Activated naive CD4-positive, alpha-beta T cell treated with anti-CD3 and anti-CD28 coated beads, Interleukin-2, amount 10 ng/mL, durations not matched to agents 7 days and 5 days (primary cell): ENCODE measurements around the gene MINK1.
A peak's percentile ranks its signal among the peaks of the same experiment; 100 is the strongest.

Source experiments
- CTCF ChIA-PET: fragments of 350-600 bp; sonication (Branson Sonifier 250); formaldehyde crosslinking; loops from one replicate; lab custom pipeline; 2021; ENCODE audit warnings: antibody characterized with exemption; lab: Charles Lee
- DNase-seq: peaks from one replicate; pipeline ENCODE4 v3.0.0-alpha.2; 2020
- H3K27ac Mint-ChIP-seq: one replicate; pipeline ENCODE4 v1.8.0; 2021; ENCODE audit warnings: mild to moderate bottlenecking, moderate library complexity, mixed read lengths
- H3K27me3 Mint-ChIP-seq: one replicate; pipeline ENCODE4 v1.8.0; 2021; ENCODE audit warnings: mild to moderate bottlenecking, mixed read lengths
- H3K36me3 Mint-ChIP-seq: one replicate; pipeline ENCODE4 v1.8.0; 2021; ENCODE audit warnings: mixed read lengths
- H3K4me1 Mint-ChIP-seq: one replicate; pipeline ENCODE4 v1.8.0; 2021; ENCODE audit warnings: mixed read lengths
- H3K4me3 Mint-ChIP-seq: one replicate; pipeline ENCODE4 v1.8.0; 2021; ENCODE audit warnings: mild to moderate bottlenecking, moderate library complexity, mixed read lengths
- H3K9me3 Mint-ChIP-seq: one replicate; pipeline ENCODE4 v1.8.0; 2021; ENCODE audit warnings: mixed read lengths

The MINK1 gene

GRCh38 chr17:4937553-4937952 is 104.4 kb downstream of the MINK1 start:
- DNase-seq: no peak
- Mint-ChIP-seq H3K4me1 (peaks cover 51% of the 10 kb centered on the region), H3K9me3 (no peaks in the 10 kb centered on the region), H3K27me3 (peaks cover 12% of the 10 kb centered on the region), H3K36me3 (peaks cover 57% of the 10 kb centered on the region), H3K4me3 (no peak overlapping the region), H3K27ac (no peak overlapping the region)
- CTCF ChIA-PET: no interaction called here

GRCh38 chr17:4938069-4938491 is 104.9 kb downstream of the MINK1 start:
- H3K36me3 Mint-ChIP-seq: peaks cover 63% of the 10 kb centered on the region
- peaks cover 57% of the 10 kb centered on the region for H3K4me1 Mint-ChIP-seq
- CTCF ChIA-PET: interaction anchor here (2.6 kb wide), 2 partner anchors 29 kb away, joined by 9 to 15 read pairs; partner anchors contain the start of gene SPAG7
- H3K27me3 Mint-ChIP-seq: peaks cover 12% of the 10 kb centered on the region
- DNase-seq: no peak
- no peaks in the 10 kb centered on the region for H3K9me3 Mint-ChIP-seq
- H3K4me3 Mint-ChIP-seq: peak overlapping the region; percentile 92
- peak overlapping the region; percentile 79 for H3K27ac Mint-ChIP-seq

- CTCF ChIA-PET: interaction anchor here (1.0 to 2.6 kb wide), 3 partner anchors 29 to 48 kb away, joined by 3 to 15 read pairs (median 9); partner anchors contain the start of genes CAMTA2 and SPAG7
- peak overlapping the region; percentile 92 for H3K4me3 Mint-ChIP-seq
- H3K36me3 Mint-ChIP-seq: peaks cover 64% of the 10 kb centered on the region
- peaks cover 58% of the 10 kb centered on the region for H3K4me1 Mint-ChIP-seq
- H3K27me3 Mint-ChIP-seq: peaks cover 10% of the 10 kb centered on the region
- H3K27ac Mint-ChIP-seq: peak overlapping the region; percentile 98
- DNase-seq: no peak
- H3K9me3 Mint-ChIP-seq: no peaks in the 10 kb centered on the region
These were observed 105.8 kb downstream of the MINK1 start for GRCh38 chr17:4938688-4939545.

GRCh38 chr17:4939546-4939795 is 106.3 kb downstream of the MINK1 start:
- DNase-seq: no peak
- CTCF ChIA-PET: interaction anchor here (1.0 to 2.6 kb wide), 4 partner anchors 26 to 48 kb away, joined by 3 to 15 read pairs (median 6); partner anchors contain the start of genes CAMTA2 and SPAG7
- H3K4me1 Mint-ChIP-seq: peaks cover 58% of the 10 kb centered on the region
- peak overlapping the region; percentile 92 for H3K4me3 Mint-ChIP-seq
- H3K36me3 Mint-ChIP-seq: peaks cover 68% of the 10 kb centered on the region
- peaks cover 5% of the 10 kb centered on the region for H3K27me3 Mint-ChIP-seq
- no peaks in the 10 kb centered on the region for H3K9me3 Mint-ChIP-seq
- H3K27ac Mint-ChIP-seq: peak overlapping the region; percentile 98

- Mint-ChIP-seq H3K4me3 (peak within 1 kb of the TSS; percentile 92), H3K36me3 (peaks cover 73% of the 10 kb centered on the region), H3K9me3 (no peaks in the 10 kb centered on the region), H3K27me3 (peaks cover 4% of the 10 kb centered on the region), H3K4me1 (peaks cover 60% of the 10 kb centered on the region), H3K27ac (peak within 1 kb of the TSS; percentile 98)
- CTCF ChIA-PET: interaction anchor here (1.0 to 2.6 kb wide), 4 partner anchors 26 to 47 kb away, joined by 3 to 15 read pairs (median 6); partner anchors contain the start of genes CAMTA2 and SPAG7
- DNase-seq: peak; percentile 98
These were observed 106.8 kb downstream of the MINK1 start, which contains the start of the genes RNF167 and SLC25A11 for GRCh38 chr17:4939796-4940554. Gene RNF167, plus strand, starts transcription at chr17:4940268. Its CDS starts 642 bp downstream, at chr17:4940910. Gene SLC25A11, minus strand, starts transcription at chr17:4940046. Its CDS starts 136 bp downstream, at chr17:4939910.

- peak overlapping the region; percentile 98 for H3K27ac Mint-ChIP-seq
- peak overlapping the region; percentile 92 for H3K4me3 Mint-ChIP-seq
- H3K36me3 Mint-ChIP-seq: peaks cover 80% of the 10 kb centered on the region
- DNase-seq: peak; percentile 71
- peaks cover 68% of the 10 kb centered on the region for H3K4me1 Mint-ChIP-seq
- CTCF ChIA-PET: interaction anchor here (0.6 to 2.6 kb wide), 4 partner anchors 25 to 40 kb away, joined by 3 to 15 read pairs (median 6); partner anchors contain the start of gene SPAG7
- peaks cover 4% of the 10 kb centered on the region for H3K27me3 Mint-ChIP-seq
- H3K9me3 Mint-ChIP-seq: no peaks in the 10 kb centered on the region
These were observed 107.6 kb downstream of the MINK1 start for GRCh38 chr17:4940555-4941318.

- Mint-ChIP-seq H3K27ac (peak overlapping the region; percentile 98), H3K4me3 (peak overlapping the region; percentile 92), H3K4me1 (peaks cover 67% of the 10 kb centered on the region), H3K9me3 (no peaks in the 10 kb centered on the region), H3K27me3 (peaks cover 4% of the 10 kb centered on the region), H3K36me3 (peaks cover 82% of the 10 kb centered on the region)
- DNase-seq: no peak
- CTCF ChIA-PET: no interaction called here
These were observed 108.1 kb downstream of the MINK1 start for GRCh38 chr17:4941319-4941610.

GRCh38 chr17:4942760-4943508 is 109.8 kb downstream of the MINK1 start:
- no peak for DNase-seq
- H3K36me3 Mint-ChIP-seq: peaks cover 80% of the 10 kb centered on the region
- CTCF ChIA-PET: interaction anchor here (1.0 kb wide), 1 partner anchor 30 kb away, joined by 4 read pairs; no protein-coding TSS in a partner anchor
- H3K27ac Mint-ChIP-seq: peak overlapping the region; percentile 98
- peaks cover 4% of the 10 kb centered on the region for H3K27me3 Mint-ChIP-seq
- peak overlapping the region; percentile 92 for H3K4me3 Mint-ChIP-seq
- peaks cover 59% of the 10 kb centered on the region for H3K4me1 Mint-ChIP-seq
- no peaks in the 10 kb centered on the region for H3K9me3 Mint-ChIP-seq

GRCh38 chr17:4944163-4944553 is 111.0 kb downstream of the MINK1 start:
- H3K9me3 Mint-ChIP-seq: no peaks in the 10 kb centered on the region
- H3K4me3 Mint-ChIP-seq: peak overlapping the region; percentile 92
- CTCF ChIA-PET: interaction anchor here (0.8 kb wide), 1 partner anchor 56 kb away, joined by 3 read pairs; no protein-coding TSS in a partner anchor
- peaks cover 47% of the 10 kb centered on the region for H3K4me1 Mint-ChIP-seq
- H3K27ac Mint-ChIP-seq: peak overlapping the region; percentile 98
- H3K27me3 Mint-ChIP-seq: peaks cover 4% of the 10 kb centered on the region
- peak; percentile 79 for DNase-seq
- H3K36me3 Mint-ChIP-seq: peaks cover 71% of the 10 kb centered on the region

- CTCF ChIA-PET: interaction anchor here (0.8 kb wide), 1 partner anchor 57 kb away, joined by 3 read pairs; no protein-coding TSS in a partner anchor
- DNase-seq: peak; percentile 53
- Mint-ChIP-seq H3K4me3 (peak overlapping the region; percentile 92), H3K9me3 (no peaks in the 10 kb centered on the region), H3K27me3 (peaks cover 4% of the 10 kb centered on the region), H3K36me3 (peaks cover 70% of the 10 kb centered on the region), H3K4me1 (peaks cover 46% of the 10 kb centered on the region), H3K27ac (peak overlapping the region; percentile 98)
These were observed 111.5 kb downstream of the MINK1 start for GRCh38 chr17:4944554-4945175.

- Mint-ChIP-seq H3K4me1 (peaks cover 48% of the 10 kb centered on the region), H3K27me3 (no peaks in the 10 kb centered on the region), H3K9me3 (no peaks in the 10 kb centered on the region), H3K4me3 (peak overlapping the region; percentile 92), H3K27ac (peak overlapping the region; percentile 98), H3K36me3 (peaks cover 67% of the 10 kb centered on the region)
- peak; percentile 86 for DNase-seq
- CTCF ChIA-PET: interaction anchor here (0.7 to 1.7 kb wide), 3 partner anchors 9 to 293 kb away, joined by 3 to 10 read pairs (median 4); partner anchors contain the start of gene SPAG7
These were observed 112.2 kb downstream of the MINK1 start for GRCh38 chr17:4945176-4945943.

- Mint-ChIP-seq H3K4me3 (peak overlapping the region; percentile 92), H3K36me3 (peaks cover 62% of the 10 kb centered on the region), H3K27ac (peak overlapping the region; percentile 98), H3K27me3 (no peaks in the 10 kb centered on the region), H3K9me3 (no peaks in the 10 kb centered on the region), H3K4me1 (peaks cover 53% of the 10 kb centered on the region)
- CTCF ChIA-PET: interaction anchor here (0.7 to 1.7 kb wide), 3 partner anchors 9 to 292 kb away, joined by 3 to 10 read pairs (median 4); partner anchors contain the start of gene SPAG7
- no peak for DNase-seq
These were observed 112.8 kb downstream of the MINK1 start for GRCh38 chr17:4945944-4946280.
